ENCODE results near the gene ZDHHC12. TPM values are rescaled to one million over a fixed set of nuclear protein-coding genes. Genes with fewer than 3 reads are reported as not detected.

Gene ZDHHC12
- total RNA-seq, 3 donors from 2014 or later (not counting 1 experiment from before 2014, with no cell fraction given) = 26.1 to 37.1 (median 28.6) TPM

GRCh38 chr9:128731691-128732090 is 7.8 kb upstream of the ZDHHC12 start:
- DNase-seq (no peak), ATAC-seq (no peak)
- no peaks in the 10 kb centered on the region for H3K4me1 Mint-ChIP-seq
- Histone ChIP-seq H3K36me3 (ENCODE audit: control insufficient read depth, insufficient read depth, low read length) (peaks cover 20% of the 10 kb centered on the region), H3K4me3 (ENCODE audit: low read length) (no peak overlapping the region), H3K9me3 (ENCODE audit: control insufficient read depth, insufficient read depth, low read length) (no peaks in the 10 kb centered on the region), H3K27me3 (ENCODE audit: control insufficient read depth, insufficient read depth, low read length) (no peaks in the 10 kb centered on the region), H3K4me1 (ENCODE audit: control insufficient read depth, insufficient read depth, low read length) (no peaks in the 10 kb centered on the region), H3K27ac (ENCODE audit: low read length) (no peak overlapping the region)
- intact Hi-C loops (cut with micrococcal nuclease) = no loop called here
- H3K36me3 Mint-ChIP-seq = no peaks in the 10 kb centered on the region
- 84% methylated on average over 9 of the region's 9 CpGs for WGBS (ENCODE audit: insufficient coverage)
- no peaks in the 10 kb centered on the region for H3K27me3 Mint-ChIP-seq (ENCODE audit: low read depth in 2 of 2)
- H3K9me3 Mint-ChIP-seq = no peaks in the 10 kb centered on the region
- H3K4me3 Mint-ChIP-seq = no peak overlapping the region
- no peak overlapping the region for H3K27ac Mint-ChIP-seq
- TF ChIP-seq CTCF (IDR thresholded peaks at IDR 0.05) = no peak

- Histone ChIP-seq H3K27ac (ENCODE audit: low read length) (no peak overlapping the region), H3K36me3 (ENCODE audit: control insufficient read depth, insufficient read depth, low read length) (peaks cover 20% of the 10 kb centered on the region), H3K4me3 (ENCODE audit: low read length) (no peak overlapping the region), H3K9me3 (ENCODE audit: control insufficient read depth, insufficient read depth, low read length) (no peaks in the 10 kb centered on the region), H3K27me3 (ENCODE audit: control insufficient read depth, insufficient read depth, low read length) (no peaks in the 10 kb centered on the region), H3K4me1 (ENCODE audit: control insufficient read depth, insufficient read depth, low read length) (no peaks in the 10 kb centered on the region)
- no peaks in the 10 kb centered on the region for H3K27me3 Mint-ChIP-seq (ENCODE audit: low read depth in 2 of 2)
- no peak overlapping the region for H3K27ac Mint-ChIP-seq
- 96% methylated on average over 13 of the region's 13 CpGs for WGBS (ENCODE audit: insufficient coverage)
- no peak for TF ChIP-seq CTCF (IDR thresholded peaks at IDR 0.05)
- intact Hi-C loops (cut with micrococcal nuclease) = no loop called here
- H3K4me1 Mint-ChIP-seq = no peaks in the 10 kb centered on the region
- H3K4me3 Mint-ChIP-seq = no peak overlapping the region
- H3K9me3 Mint-ChIP-seq = no peaks in the 10 kb centered on the region
- DNase-seq (no peak), ATAC-seq (no peak)
- no peaks in the 10 kb centered on the region for H3K36me3 Mint-ChIP-seq
These were observed 7.2 kb upstream of the ZDHHC12 start for GRCh38 chr9:128731093-128731492.

- no peak for ATAC-seq
- H3K4me1 Mint-ChIP-seq = peaks cover 4% of the 10 kb centered on the region in 2 donors
- H3K36me3 Mint-ChIP-seq = no peaks in the 10 kb centered on the region
- intact Hi-C loops (cut with micrococcal nuclease) = no loop called here
- H3K27ac Mint-ChIP-seq = no peak overlapping the region
- H3K27me3 Mint-ChIP-seq (ENCODE audit: low read depth in 2 of 2) = no peaks in the 10 kb centered on the region
- H3K27ac ChIP-seq (ENCODE audit: low read length) = no peak overlapping the region
- no peaks in the 10 kb centered on the region for H3K27me3 ChIP-seq (ENCODE audit: control insufficient read depth, insufficient read depth, low read length)
- no peak for DNase-seq
- H3K9me3 Mint-ChIP-seq = no peaks in the 10 kb centered on the region
- no peak overlapping the region for H3K4me3 Mint-ChIP-seq
- peaks cover 15% of the 10 kb centered on the region for H3K36me3 ChIP-seq (ENCODE audit: control insufficient read depth, insufficient read depth, low read length)
- TF ChIP-seq CTCF (IDR thresholded peaks at IDR 0.05) = no peak
- WGBS (ENCODE audit: insufficient coverage) = 96% methylated on average over 27 of the region's 27 CpGs
- H3K4me1 ChIP-seq (ENCODE audit: control insufficient read depth, insufficient read depth, low read length) = peaks cover 5% of the 10 kb centered on the region
- no peak overlapping the region for H3K4me3 ChIP-seq (ENCODE audit: low read length)
- no peaks in the 10 kb centered on the region for H3K9me3 ChIP-seq (ENCODE audit: control insufficient read depth, insufficient read depth, low read length)
These were observed 6.0 kb upstream of the ZDHHC12 start for GRCh38 chr9:128729766-128730517.

GRCh38 chr9:128729302-128729701 is 5.4 kb upstream of the ZDHHC12 start:
- DNase-seq = no peak
- Histone ChIP-seq H3K9me3 (ENCODE audit: control insufficient read depth, insufficient read depth, low read length) (no peaks in the 10 kb centered on the region), H3K4me1 (ENCODE audit: control insufficient read depth, insufficient read depth, low read length) (peaks cover 11% of the 10 kb centered on the region), H3K27me3 (ENCODE audit: control insufficient read depth, insufficient read depth, low read length) (no peaks in the 10 kb centered on the region), H3K4me3 (ENCODE audit: low read length) (no peak overlapping the region), H3K27ac (ENCODE audit: low read length) (no peak overlapping the region), H3K36me3 (ENCODE audit: control insufficient read depth, insufficient read depth, low read length) (peaks cover 13% of the 10 kb centered on the region)
- H3K4me1 Mint-ChIP-seq = peaks cover 10% of the 10 kb centered on the region in 2 donors
- intact Hi-C loops (cut with micrococcal nuclease) = no loop called here
- H3K27me3 Mint-ChIP-seq (ENCODE audit: low read depth in 2 of 2) = no peaks in the 10 kb centered on the region
- WGBS (ENCODE audit: insufficient coverage) = 87% methylated on average over 5 of the region's 5 CpGs
- H3K27ac Mint-ChIP-seq = no peak overlapping the region
- TF ChIP-seq CTCF (IDR thresholded peaks at IDR 0.05) = no peak
- H3K9me3 Mint-ChIP-seq = no peaks in the 10 kb centered on the region
- no peaks in the 10 kb centered on the region for H3K36me3 Mint-ChIP-seq
- no peak overlapping the region for H3K4me3 Mint-ChIP-seq
- no peak for ATAC-seq
